Stimulated activated CD8-positive, alpha-beta memory T cell treated with anti-CD3 and anti-CD28 coated beads, Interleukin-7, amount 100 ng/mL, for 4 hours (primary cell): ENCODE results near the gene ARHGAP23.

ENCODE experiments used
- DNase-seq, 2 donors: peaks; one replicate each; pipeline ENCODE4 v3.0.0-alpha.2; 2020; ENCODE audit warnings: low read depth in 2 of 2

Gene ARHGAP23

DNA sequence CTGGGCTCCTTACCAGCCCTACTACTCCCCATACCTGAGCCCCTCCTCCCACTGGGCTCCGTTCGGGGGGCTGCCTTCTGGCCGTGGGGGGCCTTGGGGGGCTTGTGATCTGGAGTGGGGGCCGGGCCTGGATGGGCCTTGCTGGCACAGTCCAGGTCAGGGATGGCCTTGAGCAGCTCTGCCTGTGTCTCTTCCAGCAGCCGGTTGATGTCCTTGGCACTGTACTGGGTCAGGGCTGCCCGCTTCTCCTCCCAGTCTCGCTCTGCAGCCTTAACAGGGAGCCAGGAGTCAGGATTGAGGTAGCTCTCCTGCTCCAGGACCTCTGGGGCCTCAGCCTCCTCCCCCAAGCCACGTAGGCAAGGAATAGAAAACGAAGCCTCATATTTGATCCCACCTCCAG, 122.9 kb downstream of the ARHGAP23 start:
- no peak for DNase-seq

DNA sequence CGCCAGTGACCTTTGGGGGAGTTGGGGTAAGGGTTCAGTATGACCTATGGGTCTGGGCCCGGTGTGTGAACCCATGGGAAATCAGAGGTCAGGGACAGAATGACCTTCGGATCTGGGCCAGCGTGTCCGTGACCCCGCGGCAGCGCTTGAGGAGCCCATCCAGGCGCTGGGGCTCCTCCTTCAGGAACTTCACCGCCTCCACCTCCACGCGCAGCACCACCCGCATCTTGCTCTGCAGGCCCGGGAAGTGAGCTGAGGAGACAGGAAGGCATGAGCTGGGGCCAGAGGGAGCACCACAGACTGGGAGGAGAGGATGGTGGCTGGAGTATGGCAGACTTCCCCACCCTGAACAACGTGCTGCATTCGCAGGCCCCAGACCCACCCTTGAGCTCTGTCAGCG, 124.1 kb downstream of the ARHGAP23 start:
- DNase-seq, result no peak

DNA sequence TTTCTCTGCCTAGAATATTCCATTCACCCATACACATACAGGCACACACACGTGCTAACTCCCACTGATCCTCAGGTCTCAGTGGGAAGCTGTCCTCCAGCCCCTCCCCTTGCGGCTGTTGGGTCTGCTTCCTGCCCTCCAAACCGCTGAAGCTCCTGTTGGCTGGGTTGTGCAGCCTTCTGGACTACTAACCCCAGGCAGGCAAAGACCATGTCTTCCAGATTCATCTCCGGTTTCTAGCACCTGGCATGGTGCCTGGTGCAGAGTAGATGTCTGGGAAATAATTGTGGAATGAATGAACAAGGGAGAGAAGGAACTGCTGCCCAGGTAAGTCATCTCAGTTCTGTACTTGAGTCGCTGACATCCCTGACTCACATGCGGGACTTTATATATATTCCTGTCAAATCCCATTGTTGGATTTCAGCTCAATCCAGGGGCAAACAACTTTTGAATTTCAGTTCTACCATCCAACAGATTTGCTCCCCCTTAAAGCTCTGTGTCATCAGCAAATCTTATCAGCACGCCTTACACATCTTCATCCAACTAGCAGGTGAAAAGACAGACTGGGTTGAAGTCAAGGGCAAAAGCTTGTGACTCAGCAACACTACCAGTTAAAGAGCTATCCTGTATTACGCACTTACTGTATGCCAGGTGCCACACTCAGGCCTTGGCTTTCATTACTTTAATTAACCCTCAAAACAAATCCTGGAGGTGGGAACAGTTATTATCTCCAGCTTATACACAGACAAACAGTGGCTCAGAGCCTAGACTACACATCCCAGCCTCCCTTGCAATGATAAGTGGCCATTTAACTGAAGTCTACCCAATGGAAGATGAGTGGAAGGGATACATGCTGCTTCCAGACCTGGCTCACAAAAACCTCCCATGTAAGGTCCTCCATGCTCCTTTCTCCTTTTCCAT, 126.4 kb downstream of the ARHGAP23 start:
- no peak for DNase-seq

DNA sequence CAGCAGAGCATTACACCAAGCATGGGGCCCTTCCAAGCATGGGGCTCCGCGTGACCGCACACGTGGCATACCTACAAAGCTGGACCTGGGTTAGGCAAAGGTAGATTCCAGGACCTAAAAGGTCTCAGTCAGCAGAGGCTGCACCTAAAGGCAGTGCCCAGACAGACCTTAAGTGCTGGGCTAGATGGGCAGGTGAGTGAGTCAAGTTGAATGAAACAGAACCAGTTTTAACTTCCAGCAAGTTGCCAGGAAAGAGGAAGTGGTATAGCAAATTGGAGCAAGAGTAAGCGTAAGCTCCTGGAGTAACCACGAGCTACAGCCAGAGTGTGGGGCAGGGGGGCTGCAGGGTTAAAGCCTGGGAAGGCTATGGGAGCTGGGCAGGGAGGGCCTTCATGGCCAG, 128.0 kb downstream of the ARHGAP23 start:
- DNase-seq, result no peak

DNA sequence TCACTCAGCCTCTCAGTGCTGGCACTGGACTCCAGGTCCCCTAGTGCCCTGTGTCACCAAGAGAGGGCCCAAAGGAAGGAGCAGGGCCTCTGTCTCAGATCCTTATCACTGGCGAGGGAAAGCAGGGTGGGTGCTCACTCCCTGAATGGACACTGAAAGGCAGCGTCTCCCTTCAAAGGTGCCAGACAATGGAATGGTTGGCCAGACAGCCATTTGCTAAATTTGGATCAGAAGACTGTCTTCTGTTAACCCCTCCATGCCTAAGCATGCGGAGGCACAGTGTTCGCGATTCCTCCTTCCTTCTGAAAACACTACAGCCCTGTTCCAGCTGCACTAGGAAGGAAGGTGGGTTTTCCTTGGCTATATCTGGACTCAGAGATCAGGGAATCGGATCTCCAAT, 129.1 kb downstream of the ARHGAP23 start:
- DNase-seq, result no peak

DNA sequence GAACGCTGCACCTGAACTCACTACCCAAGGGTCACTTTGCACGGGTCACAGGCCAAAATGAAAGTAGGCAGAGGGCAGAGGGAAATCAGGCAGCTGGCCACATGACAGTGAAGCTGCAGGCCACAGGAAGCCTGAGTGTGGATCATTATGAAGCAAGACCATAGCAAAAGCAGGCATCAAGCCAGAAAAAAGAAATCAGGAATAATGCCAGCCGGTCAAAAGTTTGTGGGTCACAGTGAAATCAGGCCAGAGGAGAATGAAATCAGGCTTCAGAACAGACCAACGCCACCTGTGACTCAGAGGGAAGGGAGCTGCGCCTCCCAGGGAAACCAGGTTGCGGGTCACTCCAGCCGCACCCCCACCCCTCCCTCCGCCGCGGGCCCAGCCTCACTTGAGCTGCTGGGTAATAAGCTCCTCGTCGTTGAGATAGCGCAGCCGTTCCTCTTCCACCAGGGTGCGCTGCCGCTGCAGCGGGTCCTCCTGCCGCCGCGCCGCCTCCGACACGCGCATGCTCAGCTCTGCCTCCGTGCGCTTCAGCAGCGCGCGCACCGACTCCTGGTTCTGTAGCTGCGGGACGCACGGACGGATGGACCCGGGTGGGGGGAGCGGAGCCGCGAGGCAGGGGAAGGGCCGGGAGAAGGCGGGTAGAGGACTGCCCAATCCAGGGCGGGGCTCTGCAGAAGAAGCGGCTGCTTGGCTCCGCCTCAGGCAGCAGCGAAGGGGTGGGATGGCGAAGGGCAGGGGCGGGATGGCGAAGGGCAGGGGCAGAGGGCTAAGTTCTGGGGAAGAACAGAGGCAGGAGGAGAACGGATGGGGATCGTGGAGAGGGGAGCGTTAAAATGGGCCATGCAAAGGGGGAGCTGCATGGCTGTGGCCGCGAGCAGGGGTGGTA, 129.8 kb downstream of the ARHGAP23 start:
- peak; percentile 74 to 84 for DNase-seq

DNA sequence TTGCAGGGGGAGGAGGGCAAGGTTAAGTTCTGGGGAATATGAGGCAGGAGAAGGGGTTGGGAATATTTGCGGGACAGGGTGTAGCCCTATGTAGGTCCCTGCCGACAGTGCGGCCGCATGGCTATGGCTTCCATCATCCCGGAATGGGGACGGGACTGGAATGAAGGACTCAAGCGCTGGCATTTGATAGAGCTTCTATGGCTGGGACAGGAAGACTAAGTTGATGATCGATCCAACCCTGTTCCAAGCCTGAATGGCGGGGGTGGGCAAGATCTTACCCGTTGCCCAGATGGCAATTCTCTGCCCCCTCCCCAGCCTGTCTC, 130.4 kb downstream of the ARHGAP23 start:
- DNase-seq, result no peak

DNA sequence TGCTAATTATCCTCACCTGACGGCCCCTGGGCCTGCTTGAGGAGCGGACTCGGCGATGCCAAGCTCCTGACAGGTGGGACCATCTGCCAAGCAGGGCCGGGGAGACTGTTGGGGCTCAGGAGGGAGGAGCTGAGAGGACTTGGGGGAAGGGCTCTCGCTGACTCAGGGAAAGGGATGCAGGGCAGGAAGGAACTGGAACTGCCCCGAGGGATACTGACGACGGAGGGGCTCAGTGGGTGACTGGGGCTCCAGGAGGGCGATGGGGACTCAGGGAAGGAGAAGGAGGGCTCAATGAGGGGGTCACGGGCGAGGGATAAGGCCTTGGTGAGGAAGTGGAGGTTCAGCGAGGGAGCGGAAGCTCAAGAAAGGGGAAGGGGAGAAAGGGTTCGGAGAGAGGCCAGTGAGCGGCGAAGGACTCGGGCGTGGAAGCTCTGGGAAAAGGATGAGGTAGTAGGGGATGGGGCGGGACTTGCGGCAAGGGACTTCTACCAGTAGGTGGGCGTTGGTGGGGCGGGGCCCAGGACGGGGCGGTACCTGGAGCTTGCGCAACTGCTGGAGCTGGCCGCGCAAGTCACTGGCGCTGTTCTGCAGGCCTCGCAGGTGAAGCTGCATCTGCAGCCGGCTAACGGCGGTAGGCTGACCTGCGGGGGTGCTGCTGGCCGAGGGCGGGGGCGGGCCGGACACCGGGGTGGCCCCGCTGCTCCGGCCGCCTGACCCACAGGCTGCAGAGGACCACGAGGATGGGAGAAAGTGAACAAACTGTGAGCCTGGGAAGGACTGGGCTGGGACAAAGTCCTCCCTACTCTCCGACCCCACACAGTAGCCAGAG, 131.0 kb downstream of the ARHGAP23 start:
- peak; percentile 82 to 87 for DNase-seq

DNA sequence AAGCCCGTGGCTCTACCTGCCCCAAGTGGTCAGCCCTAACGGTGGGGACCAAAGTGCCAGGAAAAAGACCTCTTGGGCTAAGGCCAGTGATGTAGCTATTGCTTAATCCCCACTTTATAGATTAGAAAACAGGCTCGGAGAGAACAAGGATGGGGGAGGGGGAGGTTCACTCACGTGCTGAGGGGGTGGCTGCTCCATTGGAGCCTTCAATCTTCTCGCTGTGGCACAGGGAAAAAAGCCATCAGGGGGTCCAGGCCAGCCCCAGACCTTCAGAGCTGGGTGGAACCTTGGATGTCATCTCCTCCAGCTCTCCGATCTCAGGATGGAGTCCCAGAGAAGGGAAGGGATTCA, 131.6 kb downstream of the ARHGAP23 start:
- no peak for DNase-seq

DNA sequence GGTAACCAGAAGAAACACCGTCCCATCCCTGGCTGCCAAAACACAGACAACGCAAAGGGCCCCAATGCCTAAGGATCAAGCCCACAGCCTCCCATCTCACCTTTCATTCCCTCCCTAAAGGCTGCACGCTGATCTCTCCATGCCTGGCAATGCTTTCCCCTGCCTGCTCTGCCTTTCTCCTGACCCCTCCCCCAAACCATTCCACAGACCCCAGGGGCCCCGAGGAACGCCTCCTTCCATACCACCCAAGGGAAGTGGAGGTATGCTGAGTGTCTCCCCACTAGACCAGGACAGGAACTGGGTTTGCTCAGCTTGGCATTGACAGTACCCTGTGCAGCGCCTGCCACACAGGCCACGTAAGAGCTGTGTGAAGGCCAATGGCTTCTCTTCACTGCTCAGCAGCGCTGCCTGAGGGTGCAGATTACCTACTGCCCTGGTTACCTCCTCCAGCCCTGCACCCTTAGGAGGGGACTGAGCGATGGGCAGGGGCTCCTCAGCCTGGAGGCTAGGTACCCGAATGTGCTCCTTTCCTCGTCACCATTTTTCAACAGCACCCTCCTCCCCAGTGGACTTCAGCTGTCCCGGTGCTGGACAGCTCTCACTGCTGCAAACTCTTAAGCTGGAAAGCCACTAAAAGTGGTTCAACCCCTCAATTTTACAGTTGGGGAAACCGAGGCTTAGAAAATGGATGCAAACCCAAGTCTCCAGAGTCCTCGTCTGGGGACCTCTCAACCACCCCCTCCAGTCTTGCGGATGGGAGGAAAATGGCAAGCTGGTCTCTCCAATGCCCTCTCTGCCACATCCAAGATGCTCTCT, 132.4 kb downstream of the ARHGAP23 start:
- no peak for DNase-seq

DNA sequence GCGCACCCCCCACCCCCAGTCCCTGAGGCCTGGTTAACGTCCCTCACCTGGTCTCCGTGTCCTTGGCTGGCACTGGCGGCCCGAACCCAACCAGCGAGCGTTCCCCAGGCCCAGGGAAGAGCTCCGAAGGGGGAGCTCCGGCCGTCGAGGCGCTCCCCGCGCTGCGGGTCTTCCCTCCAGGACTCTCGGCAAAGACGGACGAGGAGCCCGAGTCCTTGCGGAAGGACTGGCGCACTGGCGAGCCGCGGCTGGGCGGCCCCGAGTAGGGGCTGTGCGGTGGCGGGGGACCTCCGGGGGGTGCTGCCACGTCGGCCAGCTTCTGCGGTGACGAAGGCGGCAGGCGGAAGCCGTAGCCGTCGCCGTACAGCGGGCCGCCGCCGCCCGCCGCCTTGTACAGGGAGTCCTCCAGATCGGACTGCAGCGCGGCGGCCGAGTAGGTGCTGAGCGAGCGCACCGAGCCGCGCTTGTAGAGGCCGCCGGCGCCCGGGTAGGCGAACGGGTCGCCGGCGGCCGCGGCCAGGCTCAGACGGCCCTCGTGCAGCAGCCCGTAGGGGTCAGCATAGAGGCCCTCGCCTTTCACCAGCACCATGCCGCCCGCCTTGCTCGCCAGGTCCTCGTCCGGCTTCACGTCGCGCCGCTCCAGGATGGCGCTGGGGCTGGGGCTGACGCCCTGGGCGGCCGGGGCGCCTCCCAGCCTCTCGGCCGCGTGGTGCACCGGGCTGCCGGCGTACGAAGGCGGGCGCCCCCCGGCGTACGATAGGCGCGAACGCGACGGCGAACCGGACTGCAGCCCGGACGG, 133.4 kb downstream of the ARHGAP23 start:
- no peak for DNase-seq
